KMS-11 (cell line): ENCODE measurements around the gene ACTR6.

Experiments used
- H2AFZ ChIP-seq: fragments of 200-600 bp; sonication (generic); 2 replicates; pipeline ENCODE4 v1.6.1; 2016; ENCODE audit warnings: antibody characterized with exemption, mixed run types, low read depth
- H3K27ac ChIP-seq: fragments of 200-600 bp; sonication (generic); 2 replicates; pipeline ENCODE4 v1.6.1; 2016; ENCODE audit warnings: mild to moderate bottlenecking, mixed run types
- H3K27me3 ChIP-seq: fragments of 200-600 bp; sonication (generic); 2 replicates; pipeline ENCODE4 v1.6.1; 2017; ENCODE audit warnings: mild to moderate bottlenecking, low read depth, mixed run types, moderate library complexity; ENCODE audit not compliant: insufficient read depth
- H3K36me3 ChIP-seq: fragments of 200-600 bp; sonication (generic); 2 replicates; pipeline ENCODE4 v1.6.1; 2017; ENCODE audit warnings: mild to moderate bottlenecking, mixed run types; ENCODE audit not compliant: insufficient read depth
- H3K4me1 ChIP-seq: fragments of 200-600 bp; sonication (generic); 2 replicates; pipeline ENCODE4 v1.6.1; 2016; ENCODE audit warnings: mild to moderate bottlenecking, low read depth, mixed run types; ENCODE audit not compliant: poor library complexity, severe bottlenecking
- H3K4me2 ChIP-seq: fragments of 200-600 bp; sonication (generic); 2 replicates; pipeline ENCODE4 v1.7.0; 2016; ENCODE audit warnings: mild to moderate bottlenecking, mixed run types
- H3K4me3 ChIP-seq: fragments of 200-600 bp; sonication (generic); IDR thresholded peaks from 2 replicates; pipeline ENCODE4 v1.6.1; 2017; ENCODE audit warnings: low read depth, low read length, mixed read lengths; ENCODE audit not compliant: insufficient read depth
- H3K79me2 ChIP-seq: fragments of 200-600 bp; sonication (generic); 2 replicates; pipeline ENCODE4 v1.6.1; 2016; ENCODE audit warnings: low read depth, mixed run types; ENCODE audit not compliant: insufficient read depth
- H3K9ac ChIP-seq: fragments of 200-600 bp; sonication (generic); 2 replicates; pipeline ENCODE4 v1.6.1; 2016; ENCODE audit warnings: mild to moderate bottlenecking, mixed run types
- H4K20me1 ChIP-seq: fragments of 200-600 bp; sonication (generic); 2 replicates; pipeline ENCODE4 v1.6.1; 2016; ENCODE audit warnings: mild to moderate bottlenecking, mixed run types; ENCODE audit not compliant: insufficient read depth
- CTCF ChIP-seq: fragments of 200-600 bp; sonication (generic); conservative IDR thresholded peaks from 2 replicates; pipeline ENCODE4 v1.6.1; 2017; ENCODE audit warnings: low read depth, mild to moderate bottlenecking, antibody characterized with exemption, low read length, moderate library complexity, mixed read lengths

Gene ACTR6

GRCh38 chr12:100200463-100201181 is at the start of gene ACTR6:
Gene ACTR6, plus strand, starts transcription at chr12:100200815. Its CDS starts 37 bp downstream, at chr12:100200852.
- no peaks in the 10 kb centered on the region for H3K36me3 ChIP-seq
- peak within 1 kb of the TSS; percentile 46 for H3K27ac ChIP-seq

GRCh38 chr12:100151769-100152168 is 48.8 kb upstream of the ACTR6 start:
- Histone ChIP-seq H3K4me1 (no peaks in the 10 kb centered on the region), H3K9ac (no peak overlapping the region), H2AFZ (no peak overlapping the region), H3K4me2 (no peak overlapping the region), H3K36me3 (no peaks in the 10 kb centered on the region), H3K27ac (no peak overlapping the region), H4K20me1 (no peaks in the 10 kb centered on the region), H3K27me3 (no peaks in the 10 kb centered on the region), H3K4me3 (no peak overlapping the region), H3K79me2 (no peaks in the 10 kb centered on the region)
- TF ChIP-seq CTCF, result no peak

More at GRCh38 chr12:100200463-100201181, at the start of gene ACTR6:
- Histone ChIP-seq H3K4me3 (no peak within 1 kb of the TSS), H3K27me3 (no peaks in the 10 kb centered on the region), H2AFZ (peak within 1 kb of the TSS; percentile 92), H3K9ac (peak within 1 kb of the TSS; percentile 50; the same call in 1 of the 2 replicates), H3K4me2 (peak within 1 kb of the TSS; percentile 98), H3K79me2 (peaks cover 11% of the 10 kb centered on the region; the same call in 1 of the 2 replicates), H3K4me1 (peaks cover 13% of the 10 kb centered on the region), H4K20me1 (no peaks in the 10 kb centered on the region)
- no peak for TF ChIP-seq CTCF

DNA sequence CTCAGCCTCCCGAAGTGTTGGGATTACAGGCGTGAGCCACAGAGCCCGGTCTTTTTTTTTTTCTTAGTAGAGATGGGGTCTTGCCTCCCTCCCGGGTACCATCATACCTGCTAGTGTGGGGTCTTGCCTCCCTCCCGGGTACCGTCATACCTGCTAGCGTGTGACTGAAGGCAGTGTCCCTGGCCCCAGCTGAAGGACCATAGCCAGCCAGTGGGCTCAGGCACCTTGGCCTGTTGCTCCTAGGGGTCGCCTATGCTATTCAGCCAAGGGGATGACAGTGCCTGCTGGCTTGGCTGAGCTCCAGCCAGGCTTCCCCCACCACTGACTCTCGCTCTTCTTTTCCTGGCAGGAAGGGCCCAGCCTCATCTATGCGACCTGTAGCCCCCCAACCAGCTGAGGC is 47.5 kb upstream of the ACTR6 start:
- no peak overlapping the region for H3K4me2 ChIP-seq
- H3K36me3 ChIP-seq, result no peaks in the 10 kb centered on the region
- H3K27ac ChIP-seq, result no peak overlapping the region
- H2AFZ ChIP-seq, result no peak overlapping the region
- no peak for TF ChIP-seq CTCF
- no peaks in the 10 kb centered on the region for H4K20me1 ChIP-seq
- no peaks in the 10 kb centered on the region for H3K4me1 ChIP-seq
- H3K4me3 ChIP-seq, result no peak overlapping the region
- H3K9ac ChIP-seq, result no peak overlapping the region
- no peaks in the 10 kb centered on the region for H3K79me2 ChIP-seq
- no peaks in the 10 kb centered on the region for H3K27me3 ChIP-seq

DNA sequence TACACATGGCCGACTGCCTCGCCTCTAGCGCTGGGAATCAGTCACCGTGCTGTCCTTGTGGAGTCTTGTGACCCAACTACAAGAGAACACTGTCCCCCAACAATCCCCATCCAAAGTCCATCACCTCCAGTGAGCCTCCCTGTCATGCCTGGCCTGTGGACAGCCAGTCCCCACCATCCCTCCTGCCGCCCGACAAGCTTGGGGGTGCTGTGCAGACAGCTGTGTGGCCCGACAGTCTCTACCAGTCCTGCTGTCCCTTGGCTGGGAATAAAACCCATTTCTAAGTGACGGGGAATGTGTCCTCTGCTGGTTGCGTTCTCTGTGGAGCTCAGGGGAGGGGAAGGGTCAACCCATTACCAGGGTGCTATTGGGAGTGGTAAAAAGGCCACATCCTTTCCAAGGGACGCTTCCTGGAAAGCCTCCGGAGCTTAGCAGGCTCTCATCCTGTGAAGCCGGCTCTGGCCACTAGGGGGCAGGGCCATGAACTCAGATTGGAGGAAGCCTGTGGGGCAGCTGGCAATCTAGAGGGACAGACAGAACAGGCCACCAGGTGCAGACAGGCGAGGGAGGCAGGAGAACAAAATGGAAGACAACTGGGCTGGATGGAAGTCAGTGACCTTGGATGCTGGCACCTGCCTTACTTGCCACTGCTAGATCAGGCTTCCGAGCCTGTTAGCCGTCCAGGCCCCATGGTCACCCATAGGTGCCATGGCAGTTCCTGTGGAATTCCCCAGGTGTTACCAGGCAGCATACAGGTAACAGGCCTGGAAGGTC is 46.0 kb upstream of the ACTR6 start:
- no peaks in the 10 kb centered on the region for H3K27me3 ChIP-seq
- no peak overlapping the region; the same call in 1 of the 2 replicates for H2AFZ ChIP-seq
- no peak overlapping the region for H3K4me3 ChIP-seq
- H3K4me2 ChIP-seq, result no peak overlapping the region
- no peaks in the 10 kb centered on the region for H3K79me2 ChIP-seq
- H3K36me3 ChIP-seq, result no peaks in the 10 kb centered on the region
- no peak overlapping the region for H3K27ac ChIP-seq
- H4K20me1 ChIP-seq, result no peaks in the 10 kb centered on the region
- H3K9ac ChIP-seq, result no peak overlapping the region
- peak; percentile 90 for TF ChIP-seq CTCF
- H3K4me1 ChIP-seq, result no peaks in the 10 kb centered on the region
